HG02588 (cell line): ENCODE measurements around the gene REXO1.

Experiments
- ATAC-seq: cut with Tn5 transposase; IDR thresholded peaks from one replicate; pipeline ENCODE4 v1.9.1; 2021; ENCODE audit warnings: mild to moderate bottlenecking, moderate library complexity; ENCODE audit not compliant: unreplicated experiment

REXO1 gene

DNA sequence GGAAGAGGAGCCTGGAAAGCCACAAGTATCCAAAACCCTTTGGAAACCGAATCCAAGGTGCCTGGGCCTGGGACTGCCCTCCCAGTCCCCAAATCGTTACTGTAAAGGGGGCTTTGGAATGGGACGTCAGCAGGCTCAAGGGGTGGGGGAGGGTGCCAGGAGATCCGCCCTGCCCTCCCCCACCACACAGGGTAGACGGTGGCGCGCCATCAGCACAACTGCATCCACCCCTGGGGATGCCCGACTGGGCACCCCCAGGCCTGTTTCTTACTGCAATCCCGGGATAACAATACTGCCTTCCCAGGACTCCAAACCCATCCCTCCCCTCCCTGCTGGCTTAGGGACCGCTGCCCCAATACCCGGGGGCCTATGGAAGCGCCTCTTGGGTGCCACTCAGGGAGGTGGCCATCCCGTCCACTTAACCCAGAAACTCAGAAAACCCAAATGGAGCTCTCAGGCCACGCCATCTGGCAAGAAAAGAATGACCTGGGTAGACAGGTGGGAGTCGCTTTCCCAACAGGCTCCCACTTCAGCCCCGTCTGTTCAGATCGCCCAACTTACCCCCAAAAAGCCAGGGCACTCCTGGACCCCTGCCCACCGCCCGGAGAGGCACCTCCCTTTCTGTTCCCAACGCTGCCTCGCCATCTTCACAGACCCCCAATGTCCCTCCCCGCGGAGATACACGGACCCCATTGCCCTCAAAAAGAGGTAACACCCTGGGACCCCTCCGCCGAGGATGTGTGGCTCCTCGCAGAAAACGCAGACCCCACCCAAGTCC is 12.7 kb upstream of the REXO1 start:
- ATAC-seq, result no peak

DNA sequence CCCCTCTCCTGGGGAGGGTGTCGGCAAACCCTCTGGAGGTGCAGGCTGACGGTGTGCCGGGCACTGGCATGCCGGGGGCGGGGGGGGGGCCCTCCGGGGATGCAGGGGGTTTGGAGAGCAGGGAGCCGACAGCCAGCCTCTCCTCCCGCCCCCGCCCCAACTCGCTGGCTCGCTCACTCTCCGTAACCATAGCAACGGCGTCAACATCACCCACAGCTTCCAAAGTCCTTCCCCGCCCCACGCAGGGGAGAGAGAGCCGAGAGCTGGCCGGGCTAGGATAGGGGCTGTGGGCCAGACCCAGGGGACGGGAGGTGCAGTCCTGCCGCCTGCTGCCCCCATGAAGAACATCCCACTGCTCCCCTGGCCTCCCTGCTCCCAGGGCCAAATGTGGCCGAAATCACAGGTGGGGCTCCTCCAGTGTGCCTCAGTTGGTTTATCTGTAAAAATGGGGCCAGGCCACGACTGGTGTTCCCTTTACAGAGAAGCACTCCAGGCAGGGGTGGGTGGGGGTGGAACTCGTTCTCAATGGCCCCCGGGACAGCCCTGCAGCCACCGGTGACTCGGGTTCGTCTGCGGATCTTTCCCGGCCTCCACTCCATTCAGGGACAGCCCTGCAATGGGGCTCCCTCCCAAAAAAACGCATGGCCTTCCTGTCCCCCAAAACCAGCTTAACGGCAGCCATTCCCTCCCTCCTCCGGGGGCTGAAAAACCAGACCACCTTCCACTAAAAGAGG is 11.9 kb upstream of the REXO1 start:
- ATAC-seq, result no peak

DNA sequence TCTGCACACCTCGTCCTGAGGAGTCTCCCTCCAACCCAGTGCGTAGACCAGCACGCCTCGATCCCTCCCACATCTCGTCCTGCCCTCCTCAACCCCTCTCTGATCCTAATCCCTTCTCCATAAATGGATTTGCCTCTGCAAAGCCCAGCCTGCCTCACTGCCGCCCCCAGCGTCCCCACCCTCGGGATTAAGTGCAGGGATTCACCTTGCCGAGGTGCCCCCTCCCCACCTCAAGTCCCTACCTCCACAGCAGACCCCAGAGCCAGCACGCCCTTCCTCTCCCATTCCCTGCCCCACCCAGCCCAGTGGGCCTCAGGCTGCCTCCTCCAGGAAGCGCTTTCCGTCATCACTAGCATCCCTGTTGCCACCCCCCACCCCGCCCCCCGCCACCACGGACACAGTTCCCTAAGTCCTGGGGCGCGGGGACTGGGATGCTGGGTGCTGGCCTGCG is 11.1 kb upstream of the REXO1 start:
- ATAC-seq, result no peak

DNA sequence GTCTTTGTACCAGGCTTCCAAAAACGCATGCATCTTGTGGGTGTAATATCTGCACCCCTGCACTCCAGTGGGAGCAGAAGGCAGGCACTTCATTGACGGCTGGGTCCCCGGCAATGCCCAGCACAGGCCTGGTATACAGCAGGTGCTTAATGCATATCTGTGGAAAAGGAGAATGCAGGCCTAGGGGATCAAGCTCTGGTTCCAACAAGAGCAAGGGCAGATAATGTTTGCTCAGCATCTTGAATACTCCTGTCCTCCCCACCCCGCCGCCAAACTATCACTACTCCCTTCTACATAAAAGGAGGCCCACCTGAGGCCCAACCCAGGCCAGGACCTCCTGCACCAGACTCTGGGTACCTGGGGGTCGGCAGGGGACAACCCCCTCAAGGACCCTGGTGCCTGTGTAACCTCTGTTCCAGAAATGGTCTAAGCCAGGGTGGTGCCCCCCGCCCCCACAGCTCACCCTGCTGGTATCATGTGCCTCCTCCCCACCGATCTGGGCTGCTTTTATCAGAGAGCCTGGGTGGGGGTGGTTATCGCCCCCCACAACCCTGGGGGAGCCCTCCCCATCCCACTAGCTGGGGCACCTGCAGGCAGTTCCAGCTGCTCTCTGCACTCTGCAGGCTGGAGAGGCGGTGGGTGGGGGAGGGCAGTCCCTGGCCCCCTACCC is 10.3 kb upstream of the REXO1 start:
- no peak for ATAC-seq

DNA sequence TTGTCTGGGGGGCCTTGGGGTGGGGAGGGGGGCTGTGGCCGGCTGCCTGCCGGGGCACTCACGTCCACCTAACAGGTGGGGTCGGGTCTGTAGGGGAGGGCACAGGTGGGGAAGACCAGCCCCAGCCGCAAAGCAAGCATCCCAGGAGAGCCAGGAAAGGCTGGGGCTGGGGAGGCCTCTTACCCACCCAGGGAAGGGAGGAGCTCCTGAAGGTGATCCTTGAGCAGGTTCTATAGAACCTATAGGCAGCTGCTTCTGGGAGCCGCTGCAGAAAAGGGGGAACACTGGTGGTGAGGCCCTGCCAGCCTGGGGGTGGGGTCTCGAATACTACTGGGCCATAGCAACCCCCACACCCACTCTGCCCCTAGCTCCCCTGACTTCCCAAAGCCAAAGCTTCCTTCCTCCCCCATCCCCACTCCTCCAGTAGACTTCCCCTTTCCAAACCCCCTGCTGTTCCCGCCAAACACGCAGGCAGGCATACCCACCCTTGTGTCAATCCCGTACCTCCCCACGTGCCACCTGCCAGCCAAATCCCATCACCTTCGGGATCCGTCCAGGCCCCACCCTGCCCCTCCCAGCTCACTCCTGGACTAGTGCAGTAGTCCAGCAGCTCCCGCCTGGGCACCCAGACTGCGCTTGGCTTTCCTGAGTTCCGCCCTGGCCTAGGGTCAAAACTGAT is 9.5 kb upstream of the REXO1 start:
- no peak for ATAC-seq

DNA sequence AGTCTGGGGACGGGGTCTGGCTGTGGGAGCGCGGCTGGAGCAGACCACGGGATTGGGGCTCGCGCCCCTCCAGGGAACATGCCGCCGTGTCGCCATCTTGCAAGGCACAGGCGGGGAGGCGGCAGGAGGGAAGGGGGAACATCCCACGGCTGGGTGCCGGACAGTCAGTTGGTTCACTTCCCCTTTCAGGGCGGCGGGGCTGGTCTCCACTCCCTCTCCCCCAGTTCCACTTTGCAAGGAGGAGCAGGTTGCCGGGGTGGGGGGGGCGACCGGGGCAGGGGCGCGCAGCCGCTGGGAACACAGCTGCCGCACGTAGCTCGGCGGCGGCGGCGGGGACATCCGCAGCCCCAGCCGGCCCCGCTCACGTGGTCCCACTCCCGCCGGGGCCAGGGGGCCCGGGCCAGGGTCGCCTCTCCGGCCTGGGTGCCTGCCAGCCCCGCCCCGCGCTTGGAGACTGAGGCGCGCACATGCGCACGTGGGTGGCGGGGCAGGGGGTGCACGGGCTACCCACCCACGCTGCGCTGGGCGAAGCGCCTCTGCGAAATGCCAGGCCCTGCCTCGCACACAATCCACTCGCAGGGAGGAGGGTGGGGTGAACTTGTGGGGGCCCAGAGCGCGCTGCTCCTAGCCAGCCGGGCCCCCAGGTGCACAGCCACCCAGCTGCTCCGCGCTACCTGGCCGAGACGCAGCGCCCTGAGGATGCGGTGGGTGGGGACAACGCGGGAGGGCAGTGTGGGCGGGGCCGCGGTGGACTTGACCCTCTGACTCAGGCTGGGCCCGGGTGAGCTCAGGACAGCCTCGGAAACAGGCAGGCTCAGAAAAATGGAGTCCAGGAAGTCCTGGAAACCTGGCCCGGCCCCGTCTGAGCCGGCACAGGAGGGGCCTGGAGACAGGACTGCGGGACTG is 8.7 kb upstream of the REXO1 start:
- ATAC-seq, result peak; percentile 26

DNA sequence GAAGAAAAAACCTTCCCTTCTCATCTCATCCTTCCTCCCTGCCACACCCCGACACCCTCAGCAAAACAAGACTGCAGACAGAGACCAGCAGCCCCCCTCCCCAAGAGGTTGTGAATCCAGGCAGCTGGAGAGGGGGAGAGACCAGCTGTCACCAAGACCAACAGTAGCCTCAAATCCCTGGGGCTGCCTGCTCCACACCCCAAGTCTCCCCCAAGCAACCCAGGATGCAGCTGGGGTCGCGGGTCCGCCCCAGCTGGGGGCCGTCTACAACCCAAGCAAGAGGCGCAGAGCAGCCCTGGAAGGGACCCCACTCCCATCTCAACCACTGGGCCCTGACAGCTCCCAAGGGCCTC is 8.0 kb upstream of the REXO1 start:
- no peak for ATAC-seq

DNA sequence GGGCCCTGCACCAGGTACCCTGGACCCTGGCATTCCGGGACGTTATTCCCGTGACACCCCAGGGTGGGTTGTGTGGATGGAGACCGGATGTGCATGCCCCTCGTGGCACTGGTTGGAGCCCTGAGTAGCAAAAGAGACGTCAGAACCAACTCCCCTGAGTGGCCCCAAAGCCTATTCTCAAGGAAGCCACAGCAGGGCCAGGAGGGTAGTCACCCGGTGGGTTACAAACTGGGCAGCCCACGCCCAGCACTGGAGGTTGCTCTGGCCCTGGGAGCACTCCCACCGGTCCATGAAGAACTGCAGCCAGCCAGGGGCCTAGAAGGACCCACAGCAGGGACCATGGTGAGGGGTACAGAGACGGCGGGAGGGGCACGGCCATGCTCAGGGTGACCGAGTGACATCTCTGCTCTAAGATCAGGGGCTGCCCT is 7.6 kb upstream of the REXO1 start:
- ATAC-seq, result no peak

DNA sequence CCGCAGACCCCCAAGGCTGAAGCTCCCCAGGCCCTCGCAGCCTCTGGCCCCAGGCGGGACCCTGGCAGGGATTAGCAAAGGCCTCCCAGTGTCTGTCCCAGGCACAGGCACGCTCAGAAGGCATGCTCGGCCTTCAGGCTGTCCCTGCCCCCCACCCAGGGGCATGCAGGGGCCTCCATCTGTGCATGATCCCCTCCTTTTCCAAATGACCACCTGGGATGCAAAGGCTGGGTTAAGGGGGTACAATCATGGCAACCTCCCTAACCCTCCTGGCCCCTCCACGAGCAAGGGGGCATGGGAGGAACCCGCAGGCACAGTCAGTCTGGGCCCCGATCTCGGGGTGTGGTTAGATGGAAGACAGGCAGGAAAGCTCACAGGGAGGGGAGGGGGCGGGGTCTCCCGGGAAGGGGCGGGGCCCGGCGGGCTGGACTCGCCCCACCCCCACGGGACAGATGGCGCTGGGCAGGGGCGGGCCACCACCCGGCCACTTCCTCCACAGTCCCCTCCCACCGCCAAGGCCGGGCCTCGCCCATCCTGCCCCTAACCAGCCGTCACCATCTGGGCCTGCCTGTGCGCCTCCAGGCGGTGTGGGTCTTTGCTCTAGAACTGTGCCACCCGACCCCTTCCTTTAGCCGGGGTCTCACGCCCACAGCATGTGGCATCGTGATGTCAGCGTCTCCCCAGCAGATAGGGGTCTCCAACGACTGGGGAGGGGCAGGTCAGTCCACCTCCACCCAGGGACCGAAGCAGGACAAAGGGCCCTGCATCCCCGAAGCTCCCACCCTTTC is 7.0 kb upstream of the REXO1 start:
- peak; percentile 54 for ATAC-seq

DNA sequence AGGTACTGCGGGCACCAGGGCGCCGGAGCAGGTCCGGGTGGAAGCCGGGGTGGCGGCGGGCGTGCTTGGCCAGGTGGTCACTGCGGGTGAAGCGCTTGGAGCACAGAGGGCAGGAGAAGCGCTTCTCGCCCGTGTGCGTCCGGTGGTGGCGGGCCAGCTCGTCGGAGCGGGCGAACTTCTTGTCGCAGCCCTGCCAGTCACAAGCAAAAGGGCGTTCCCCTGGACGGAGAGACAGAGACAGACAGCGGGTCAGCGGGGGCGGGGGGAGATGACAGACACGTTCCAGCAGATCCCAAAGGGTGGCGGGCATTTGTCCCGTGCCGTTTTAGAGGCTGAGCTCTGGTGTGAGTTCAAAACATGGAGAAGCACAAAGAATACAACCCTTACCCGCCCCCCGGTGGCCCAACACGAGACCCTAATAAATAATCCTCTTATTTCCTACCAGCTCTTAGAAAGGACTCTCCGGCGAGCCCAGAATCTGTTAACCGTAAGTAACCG is 6.3 kb upstream of the REXO1 start:
- ATAC-seq, result no peak

DNA sequence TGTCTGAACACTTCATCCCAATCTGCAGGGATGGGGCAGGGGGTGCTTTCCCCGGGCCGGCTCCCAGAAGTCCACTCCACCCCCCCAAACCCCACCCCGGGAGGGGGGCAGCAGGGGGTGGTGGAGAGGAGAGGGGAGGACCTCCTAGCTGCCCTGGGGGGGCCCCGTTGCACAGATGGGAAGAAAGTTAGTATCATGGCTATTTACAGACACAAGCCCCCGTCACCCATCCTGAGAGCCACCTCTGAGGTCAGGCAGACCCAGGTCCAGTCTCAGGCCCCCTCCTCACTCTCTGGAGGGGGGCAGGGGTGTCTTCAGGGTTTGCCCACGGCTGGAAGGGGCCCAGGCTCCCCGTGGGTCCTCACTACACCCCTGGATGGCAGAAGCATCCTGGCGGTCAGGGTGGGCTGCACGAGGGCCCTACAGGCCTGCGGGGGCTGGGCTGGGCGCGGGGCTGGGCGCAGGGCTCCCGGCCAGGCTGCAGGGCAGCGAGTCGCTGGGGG is 5.8 kb upstream of the REXO1 start:
- no peak for ATAC-seq

DNA sequence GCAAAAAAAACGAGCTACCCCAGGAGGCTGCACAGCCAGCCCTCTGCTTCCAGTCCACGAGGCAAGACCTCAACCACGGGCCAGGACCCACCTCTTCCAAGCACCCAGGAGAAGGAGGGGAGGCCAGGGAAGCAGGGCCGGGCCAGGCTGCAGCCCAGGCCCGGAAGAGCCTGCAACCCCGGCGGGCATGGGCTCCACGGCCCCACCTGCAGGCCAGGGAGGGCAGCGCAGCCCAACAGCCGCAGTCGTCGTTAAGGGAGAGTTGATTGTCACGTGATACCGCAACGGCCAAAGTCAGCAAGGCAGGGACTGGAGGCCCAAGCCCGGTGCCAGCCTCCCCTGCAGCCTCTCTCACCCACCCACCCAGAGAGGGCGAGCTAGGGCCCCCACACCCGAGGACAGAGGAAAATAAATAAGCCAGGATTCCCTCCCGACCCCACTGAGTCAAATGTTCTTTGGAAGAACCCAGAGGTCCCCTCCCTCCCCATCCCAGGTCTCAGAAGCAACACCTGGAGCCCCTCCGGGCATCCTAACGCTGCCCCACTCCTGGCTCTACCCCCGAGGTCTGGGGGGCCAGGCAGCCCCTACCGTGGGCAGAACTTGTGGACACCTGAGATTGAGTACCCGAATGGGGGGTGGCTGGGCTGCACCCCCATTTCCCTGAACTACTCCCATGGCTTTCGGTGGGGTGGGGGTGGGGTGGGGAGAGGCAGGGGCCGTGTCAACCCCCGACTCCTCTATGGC is 5.2 kb upstream of the REXO1 start:
- ATAC-seq, result no peak

DNA sequence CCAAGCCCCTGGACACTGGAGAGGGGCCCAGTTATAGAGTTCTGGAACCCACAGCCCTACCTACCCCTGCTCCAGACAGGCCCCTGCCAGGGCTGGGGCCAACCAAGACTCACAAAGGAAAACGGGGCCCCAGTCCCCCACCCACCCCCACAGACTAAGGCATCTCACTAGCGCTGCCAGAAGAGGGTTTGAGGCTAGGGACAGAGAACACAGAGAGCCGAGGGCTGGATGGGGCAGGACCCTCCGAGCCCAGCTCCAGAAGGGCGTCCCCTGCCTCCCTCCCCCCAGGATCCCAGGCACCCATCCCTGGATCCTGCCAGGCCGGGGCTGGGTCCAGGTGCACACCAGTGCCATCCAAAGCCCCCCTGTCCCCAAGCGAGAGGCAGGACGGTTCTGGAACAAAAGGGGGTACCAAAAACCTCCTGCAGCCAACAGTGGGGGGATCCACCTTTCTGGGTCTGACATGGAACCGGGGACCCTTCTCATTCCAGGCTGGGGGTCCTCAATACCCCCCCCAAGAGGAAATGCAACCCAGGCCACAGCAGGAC is 4.4 kb upstream of the REXO1 start:
- no peak for ATAC-seq

DNA sequence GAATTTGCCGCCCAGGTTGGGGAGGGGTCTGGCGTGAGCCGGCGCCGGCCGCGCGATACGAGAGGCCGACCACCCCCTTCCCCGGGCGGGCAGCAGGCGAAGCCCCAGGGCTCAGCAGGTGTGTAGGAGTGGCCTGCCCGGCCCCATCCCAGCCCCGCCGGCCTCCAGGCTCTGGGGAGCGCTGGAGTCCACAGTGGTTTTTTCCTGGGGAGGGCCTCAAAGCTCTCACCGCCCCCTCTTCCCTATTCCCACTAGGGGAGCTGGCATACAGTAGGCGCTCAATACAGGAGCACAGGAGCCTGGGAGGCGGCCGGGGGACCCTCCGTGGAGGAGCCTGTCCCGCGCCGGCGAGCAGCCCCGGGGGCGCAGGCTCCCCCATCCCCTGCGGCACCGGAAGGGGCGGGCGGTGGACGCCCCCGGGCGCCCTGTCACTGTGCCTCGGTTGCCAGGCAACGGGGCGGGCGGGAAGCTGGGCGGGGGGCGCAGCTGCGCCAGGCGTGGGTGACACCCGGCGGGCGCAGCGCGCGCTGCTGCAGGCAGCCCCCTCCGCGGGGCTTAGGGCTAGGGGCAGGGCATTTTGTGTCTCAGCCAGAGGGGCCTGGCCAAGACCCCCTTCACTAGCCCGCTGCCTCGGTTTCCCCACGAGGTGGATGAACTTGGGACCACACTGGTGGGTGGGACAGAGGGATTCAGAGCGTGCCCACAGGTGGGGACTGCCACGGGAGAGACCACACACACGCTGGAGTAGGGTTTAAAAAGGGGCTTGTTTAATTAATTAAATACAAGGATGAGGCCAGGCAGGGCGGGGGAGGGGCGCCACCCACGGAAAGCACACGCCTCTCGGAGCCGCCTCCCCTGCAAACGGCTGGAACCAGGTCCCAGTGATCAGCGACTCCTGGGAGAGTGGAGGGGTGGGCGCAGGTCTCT is 3.6 kb upstream of the REXO1 start:
- no peak for ATAC-seq

DNA sequence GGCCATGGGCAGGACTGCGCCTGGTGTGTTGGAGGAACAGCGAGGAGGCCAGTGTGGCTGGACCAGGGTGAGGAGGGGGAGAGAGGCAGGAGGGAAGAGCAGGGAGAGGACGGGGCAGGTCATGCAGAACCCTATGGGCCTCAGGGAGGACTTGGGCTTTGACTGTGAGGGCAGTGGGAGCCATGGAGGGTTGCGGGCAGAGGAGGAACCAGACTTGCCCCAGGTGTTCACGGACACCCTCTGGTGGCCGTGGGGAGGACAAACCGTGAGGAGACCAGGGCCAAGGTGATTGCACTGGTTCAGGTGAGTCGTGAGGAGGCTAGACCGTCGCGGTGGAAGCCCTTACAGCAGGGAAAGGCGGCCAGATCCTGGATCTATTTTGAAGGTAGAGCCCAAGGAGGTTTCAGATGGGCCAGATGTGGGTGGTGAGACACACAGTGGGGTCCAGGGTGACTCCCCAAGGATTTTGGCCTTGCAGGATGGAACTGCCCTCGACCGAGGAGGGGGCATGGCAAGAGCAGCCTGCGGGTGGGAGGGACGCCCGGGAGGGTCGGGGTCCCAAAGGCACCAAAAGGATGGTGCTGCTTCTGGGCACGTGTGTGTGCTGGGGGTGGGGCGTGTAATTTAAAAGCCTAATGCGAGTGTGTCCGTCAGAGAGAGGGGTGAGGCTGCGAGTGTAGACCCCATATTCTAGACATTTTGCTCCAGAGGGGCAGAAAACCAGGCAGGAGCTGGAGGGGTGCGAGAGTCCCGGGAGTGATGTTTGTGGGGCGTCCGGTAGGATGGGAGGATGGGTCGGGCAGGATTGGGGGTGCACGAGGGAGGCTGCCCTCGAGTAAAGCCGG is 2.7 kb upstream of the REXO1 start:
- no peak for ATAC-seq

DNA sequence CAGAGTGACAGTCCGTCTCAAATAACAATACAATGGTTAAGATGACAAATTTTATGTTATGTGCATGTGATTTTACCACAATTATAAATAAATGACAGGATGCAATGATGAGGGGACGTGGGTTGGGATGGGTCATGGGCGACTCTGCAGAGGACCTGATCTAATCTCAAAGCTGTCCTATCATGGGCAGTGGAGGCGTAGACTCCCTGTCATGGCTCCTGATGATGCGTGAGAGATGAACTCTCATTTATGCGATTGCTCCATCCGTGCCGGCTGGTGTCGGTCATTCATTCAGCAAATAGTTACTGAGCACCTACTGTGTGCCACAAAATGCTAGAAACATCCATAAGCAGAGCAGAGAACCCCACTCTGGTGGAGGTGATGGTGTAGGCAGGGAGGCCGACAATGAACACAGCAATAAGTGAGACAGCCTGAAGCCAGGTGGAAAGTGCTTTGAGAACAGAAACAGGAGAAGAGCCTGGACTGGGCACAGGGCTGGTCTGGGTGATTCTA is 1.7 kb upstream of the REXO1 start:
- no peak for ATAC-seq
